Thymus (tissue), 11 donors: ENCODE data around the gene LRRC61. TPM values are rescaled to one million over a fixed set of nuclear protein-coding genes. Genes with fewer than 3 reads are reported as not detected.

Experiments used
- DNase-seq, 9 donors: peaks; one replicate each; pipeline ENCODE4 v3.0.0-alpha.2; 2013; ENCODE audit warnings: low spot score in 9 of 9, low read depth in 6 of 9, missing footprints in 1 of 9
- H3K27ac ChIP-seq, 2 donors: one replicate each; pipeline ENCODE4 v1.5.1; 2013; ENCODE audit warnings: control low read depth in 1 of 2, low read depth in 1 of 2, low read length in 1 of 2, mild to moderate bottlenecking in 1 of 2, moderate library complexity in 1 of 2
- H3K27me3 ChIP-seq, 2 donors: one replicate each; pipeline ENCODE4 v1.5.1; 2013; ENCODE audit warnings: low read length in 1 of 2; ENCODE audit not compliant: control insufficient read depth in 2 of 2, insufficient read depth in 1 of 2
- H3K36me3 ChIP-seq, 2 donors: one replicate each; pipeline ENCODE4 v1.5.1; 2013; ENCODE audit warnings: low read length in 1 of 2, mild to moderate bottlenecking in 1 of 2, moderate library complexity in 1 of 2; ENCODE audit not compliant: control insufficient read depth in 2 of 2, insufficient read depth in 2 of 2
- H3K4me1 ChIP-seq, 2 donors: one replicate each; pipeline ENCODE4 v1.5.1; 2013; ENCODE audit warnings: low read length in 2 of 2; ENCODE audit not compliant: control insufficient read depth in 2 of 2, insufficient read depth in 2 of 2
- H3K4me3 ChIP-seq, 2 donors: one replicate each; pipeline ENCODE4 v1.5.1; 2013; ENCODE audit warnings: low read length in 2 of 2, control low read depth in 1 of 2, mild to moderate bottlenecking in 1 of 2
- H3K9me3 ChIP-seq, 2 donors: one replicate each; pipeline ENCODE4 v1.5.1; 2013; ENCODE audit warnings: low read length in 1 of 2, mild to moderate bottlenecking in 1 of 2; ENCODE audit not compliant: control insufficient read depth in 2 of 2, insufficient read depth in 1 of 2
- WGBS: extraction: QIAGEN DNeasy Blood & Tissue Kit; methylation state at CpG from one replicate; pipeline ENCODE4 v1.1.7; 2013; 5-methylcytosine and 5-hydroxymethylcytosine counted together
- polyA plus RNA-seq: library from polyadenylated mRNA; stranded (reverse); fragments of 200-250 nt; gene quantifications from one replicate; pipeline ENCODE4 v1.2.3, GENCODE V29; 2013
- total RNA-seq: library from RNA; stranded (reverse); fragments of 120-200 nt; gene quantifications from one replicate; pipeline ENCODE4 v1.2.4, GENCODE V29; 2013
- donor health status: healthy.

LRRC61 gene
- total and polyA plus RNA-seq, 2 donors, result 11.3 to 17.2 TPM

GRCh38 chr7:150360363-150361058 is 37.4 kb downstream of the LRRC61 start:
- DNase-seq, result no peak
- Histone ChIP-seq H3K9me3 (peaks cover 0 to 2% of the 10 kb centered on the region in 2 donors), H3K36me3 (no peaks in the 10 kb centered on the region), H3K27me3 (no peaks in the 10 kb centered on the region), H3K27ac (no peak overlapping the region), H3K4me3 (no peak overlapping the region), H3K4me1 (peaks cover 65 to 86% of the 10 kb centered on the region in 2 donors)
- 94% methylated on average over 5 of the region's 5 CpGs for WGBS

GRCh38 chr7:150361402-150361801 is 38.2 kb downstream of the LRRC61 start:
- WGBS, result 83% methylated on average over 7 of the region's 7 CpGs
- no peak overlapping the region for H3K4me3 ChIP-seq
- H3K27me3 ChIP-seq, result no peaks in the 10 kb centered on the region
- H3K9me3 ChIP-seq, result peaks cover 0 to 2% of the 10 kb centered on the region in 2 donors
- H3K27ac ChIP-seq, result no peak overlapping the region
- no peaks in the 10 kb centered on the region for H3K36me3 ChIP-seq
- DNase-seq, result no peak
- peaks cover 73 to 91% of the 10 kb centered on the region in 2 donors for H3K4me1 ChIP-seq

- 62% methylated on average over 18 of the region's 18 CpGs for WGBS
- Histone ChIP-seq H3K36me3 (no peaks in the 10 kb centered on the region), H3K9me3 (peaks cover 0 to 2% of the 10 kb centered on the region in 2 donors), H3K27ac (peak overlapping the region; percentile 18 to 80), H3K4me1 (peaks cover 73 to 92% of the 10 kb centered on the region in 2 donors), H3K27me3 (no peaks in the 10 kb centered on the region), H3K4me3 (no peak overlapping the region)
- no peak for DNase-seq
Observed at GRCh38 chr7:150361807-150362621, 38.9 kb downstream of the LRRC61 start.

GRCh38 chr7:150363370-150363769 is 40.2 kb downstream of the LRRC61 start:
- H3K27me3 ChIP-seq, result no peaks in the 10 kb centered on the region
- no peak for DNase-seq
- peaks cover 0 to 2% of the 10 kb centered on the region in 2 donors for H3K9me3 ChIP-seq
- H3K4me1 ChIP-seq, result peaks cover 61 to 86% of the 10 kb centered on the region in 2 donors
- H3K36me3 ChIP-seq, result no peaks in the 10 kb centered on the region
- 12% methylated on average over 4 of the region's 4 CpGs for WGBS
- no peak overlapping the region for H3K4me3 ChIP-seq
- peak overlapping the region; percentile 80 to 85 for H3K27ac ChIP-seq

- WGBS, result 28% methylated on average over 5 of the region's 5 CpGs
- Histone ChIP-seq H3K9me3 (peaks cover 0 to 2% of the 10 kb centered on the region in 2 donors), H3K27me3 (no peaks in the 10 kb centered on the region), H3K4me3 (no peak overlapping the region), H3K27ac (peak overlapping the region; percentile 80 to 85), H3K36me3 (no peaks in the 10 kb centered on the region), H3K4me1 (peaks cover 56 to 81% of the 10 kb centered on the region in 2 donors)
- peak in 2 of 9 donors; percentile 48 to 76 for DNase-seq
Observed at GRCh38 chr7:150363872-150364271, 40.7 kb downstream of the LRRC61 start.

- no peak overlapping the region for H3K4me3 ChIP-seq
- peaks cover 0 to 11% of the 10 kb centered on the region in 2 donors for H3K9me3 ChIP-seq
- H3K4me1 ChIP-seq, result peaks cover 49 to 80% of the 10 kb centered on the region in 2 donors
- no peaks in the 10 kb centered on the region for H3K27me3 ChIP-seq
- 49% methylated on average over 10 of the region's 10 CpGs for WGBS
- H3K27ac ChIP-seq, result peak overlapping the region; percentile 46 to 77
- peak in 1 of 9 donors; percentile 71 for DNase-seq
- H3K36me3 ChIP-seq, result peaks cover 0 to 3% of the 10 kb centered on the region in 2 donors
Observed at GRCh38 chr7:150365194-150365593, 42.0 kb downstream of the LRRC61 start.

- peaks cover 0 to 13% of the 10 kb centered on the region in 2 donors for H3K9me3 ChIP-seq
- peaks cover 0 to 6% of the 10 kb centered on the region in 2 donors for H3K36me3 ChIP-seq
- no peaks in the 10 kb centered on the region for H3K27me3 ChIP-seq
- H3K4me3 ChIP-seq, result no peak overlapping the region
- 59% methylated on average over 5 of the region's 5 CpGs for WGBS
- no peak for DNase-seq
- peaks cover 46 to 82% of the 10 kb centered on the region in 2 donors for H3K4me1 ChIP-seq
- peak overlapping the region; percentile 78 to 81 for H3K27ac ChIP-seq
Observed at GRCh38 chr7:150365673-150366398, 42.7 kb downstream of the LRRC61 start.

- peaks cover 44 to 74% of the 10 kb centered on the region in 2 donors for H3K4me1 ChIP-seq
- no peaks in the 10 kb centered on the region for H3K27me3 ChIP-seq
- H3K36me3 ChIP-seq, result peaks cover 16 to 17% of the 10 kb centered on the region in 2 donors
- H3K27ac ChIP-seq, result peak overlapping the region; percentile 96 to 99
- peak overlapping the region; percentile 73 to 94 for H3K4me3 ChIP-seq
- WGBS, result 26% methylated on average over 8 of the region's 8 CpGs
- peaks cover 0 to 11% of the 10 kb centered on the region in 2 donors for H3K9me3 ChIP-seq
- no peak for DNase-seq
Observed at GRCh38 chr7:150367677-150368095, 44.5 kb downstream of the LRRC61 start.
